ENCODE data around the gene STX12.
"Not testable (repeated sequence)": the region's sequence is repeated elsewhere in the genome, so short reads cannot be mapped to it uniquely, and the experiment has no call there.

The STX12 gene

DNA sequence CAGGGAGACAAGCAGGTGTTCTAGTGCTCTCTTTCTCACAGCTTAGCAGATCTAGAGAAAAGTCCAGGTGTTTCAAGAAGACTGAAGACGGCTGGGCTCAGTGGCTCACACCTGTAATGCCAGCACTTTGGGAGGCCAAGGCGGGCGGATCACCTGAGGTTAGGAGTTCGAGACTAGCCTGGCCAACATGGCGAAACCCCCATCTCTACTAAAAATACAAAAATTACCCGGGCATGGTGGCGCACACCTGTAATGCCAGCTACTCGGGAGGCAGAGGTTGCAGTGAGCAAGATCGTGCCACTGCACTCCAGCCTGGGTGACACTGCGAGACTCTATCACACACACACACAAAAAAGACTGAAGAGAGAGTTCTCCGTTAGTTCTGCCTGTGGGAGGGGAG is 84.5 kb downstream of the STX12 start:
- not testable (repeated sequence) for H3K9me3 Mint-ChIP-seq; H3K27me3 Mint-ChIP-seq; DNase-seq; H3K36me3 Mint-ChIP-seq (ENCODE audit: insufficient read depth); H3K4me3 Mint-ChIP-seq; ATAC-seq (replicated peaks)
- Mint-ChIP-seq H3K27ac (peak overlapping the region in 1 of 2 donors; percentile 51), H3K4me1 (ENCODE audit: low read depth in 2 of 2) (peaks cover 9 to 13% of the 10 kb centered on the region in 2 donors)

DNA sequence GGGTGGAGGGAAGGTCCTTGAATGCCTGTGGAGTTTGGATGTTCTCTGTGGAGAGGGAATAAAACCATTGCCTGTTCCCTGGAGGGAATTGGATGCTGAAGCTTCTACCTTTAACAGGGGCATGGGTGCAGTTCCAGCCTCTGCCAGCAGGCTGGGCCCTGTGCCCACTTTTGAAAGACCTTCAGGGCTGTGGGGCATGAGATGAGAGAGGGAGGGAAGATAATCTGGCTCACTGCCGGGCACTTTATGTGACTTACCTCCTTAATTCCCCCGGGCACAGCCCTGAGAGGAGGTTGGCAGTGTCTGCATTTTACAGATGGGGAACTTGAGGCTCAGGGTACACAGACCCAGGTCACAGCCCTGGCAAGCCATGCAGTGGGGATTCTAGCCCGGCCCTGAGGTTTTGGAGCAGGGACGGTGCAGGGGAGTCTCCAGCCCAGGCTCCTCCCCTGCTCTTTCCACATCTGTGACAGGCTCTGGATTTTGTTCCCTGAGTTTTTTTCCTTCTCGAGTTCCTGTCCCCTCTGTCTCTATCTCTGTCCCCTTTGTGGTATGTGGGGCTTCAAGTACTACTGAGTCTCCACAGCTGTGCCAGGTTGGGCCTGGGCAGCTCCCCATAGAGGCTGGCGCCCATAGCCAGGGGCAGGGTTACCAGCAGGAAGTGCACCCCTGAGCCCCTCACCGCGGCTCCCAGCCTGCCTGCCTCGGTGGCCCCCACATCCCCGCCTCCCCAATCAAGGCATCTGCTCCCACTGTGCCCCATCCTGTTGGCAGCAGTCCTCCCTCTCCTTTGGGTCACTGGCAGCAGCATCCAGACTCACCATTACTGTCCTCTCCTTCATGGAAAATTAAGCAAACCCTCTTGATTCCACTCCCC is 85.3 kb downstream of the STX12 start:
- ATAC-seq (replicated peaks) = peak; percentile 99
- no peak overlapping the region for H3K4me3 Mint-ChIP-seq

DNA sequence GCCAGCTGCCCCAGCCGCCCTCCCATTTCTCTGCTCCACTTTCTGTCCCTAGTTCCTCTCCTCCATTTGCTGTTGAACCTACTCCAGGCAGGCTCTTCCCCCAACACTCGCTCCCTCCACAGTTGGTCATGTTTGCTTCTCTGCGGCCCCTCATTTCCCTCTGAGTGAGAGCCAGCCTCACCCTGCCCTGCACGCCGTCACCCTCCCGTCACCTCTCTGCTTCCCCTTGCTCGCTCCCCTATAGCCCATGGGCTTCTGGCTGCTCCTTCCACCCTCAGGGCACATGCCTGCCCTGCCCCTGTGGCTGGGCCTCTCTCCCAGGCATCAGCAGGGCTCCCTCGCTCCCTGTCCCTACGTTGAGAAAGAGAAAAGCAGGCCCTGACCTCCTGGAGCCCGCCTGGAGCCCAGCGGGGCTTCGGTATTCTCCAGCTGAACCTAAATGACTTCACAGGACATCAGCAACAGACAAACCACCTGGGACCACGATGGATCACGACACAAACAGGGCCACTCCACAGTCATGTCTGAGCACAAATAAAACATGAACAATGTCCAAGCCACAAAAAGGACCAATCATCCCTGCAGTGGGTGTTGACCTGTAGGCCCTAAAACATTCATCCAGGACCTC is 86.0 kb downstream of the STX12 start:
- no peak for ATAC-seq (replicated peaks)
- no peaks in the 10 kb centered on the region for H3K27me3 Mint-ChIP-seq
- no peak for DNase-seq
- no peak overlapping the region for H3K4me3 Mint-ChIP-seq
- H3K4me1 Mint-ChIP-seq (ENCODE audit: low read depth in 2 of 2) = peaks cover 16 to 19% of the 10 kb centered on the region in 2 donors
- H3K9me3 Mint-ChIP-seq = no peaks in the 10 kb centered on the region
- H3K36me3 Mint-ChIP-seq (ENCODE audit: insufficient read depth) = peaks cover 5% of the 10 kb centered on the region
- no peak overlapping the region for H3K27ac Mint-ChIP-seq

More for the DNA sequence above, 85.3 kb downstream of the STX12 start:
- Mint-ChIP-seq H3K9me3 (no peaks in the 10 kb centered on the region), H3K27me3 (no peaks in the 10 kb centered on the region), H3K4me1 (ENCODE audit: low read depth in 2 of 2) (peaks cover 14 to 19% of the 10 kb centered on the region in 2 donors), H3K27ac (peak overlapping the region in 1 of 2 donors; percentile 51), H3K36me3 (ENCODE audit: insufficient read depth) (peaks cover 5% of the 10 kb centered on the region)
- peak; percentile 82 to 91 (median 83) for DNase-seq

DNA sequence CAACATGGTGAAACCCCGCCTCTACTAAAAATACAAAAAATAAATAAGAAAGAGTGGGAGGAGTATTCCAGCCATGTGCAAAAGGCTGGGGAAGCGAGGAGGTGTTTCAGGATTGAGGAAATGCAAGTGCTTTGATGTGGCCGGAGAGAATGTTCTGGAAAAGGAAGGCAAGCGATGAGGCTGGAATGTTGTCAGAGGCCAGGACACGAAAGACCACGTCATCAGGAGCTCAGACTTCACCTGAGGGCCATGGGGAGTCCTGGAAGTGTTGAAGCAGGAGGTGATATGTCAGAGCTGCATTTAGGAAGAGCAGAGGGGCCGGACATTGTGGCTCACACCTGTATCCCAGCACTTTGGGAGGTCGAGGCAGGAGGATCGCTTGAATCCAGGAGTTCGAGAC is 88.4 kb downstream of the STX12 start:
- Mint-ChIP-seq H3K4me3 (no peak overlapping the region), H3K9me3 (no peaks in the 10 kb centered on the region), H3K27ac (peak overlapping the region in 1 of 2 donors; percentile 72), H3K27me3 (no peaks in the 10 kb centered on the region), H3K4me1 (ENCODE audit: low read depth in 2 of 2) (peaks cover 19 to 23% of the 10 kb centered on the region in 2 donors), H3K36me3 (ENCODE audit: insufficient read depth) (peaks cover 5% of the 10 kb centered on the region)
- ATAC-seq (replicated peaks) (no peak), DNase-seq (no peak)

DNA sequence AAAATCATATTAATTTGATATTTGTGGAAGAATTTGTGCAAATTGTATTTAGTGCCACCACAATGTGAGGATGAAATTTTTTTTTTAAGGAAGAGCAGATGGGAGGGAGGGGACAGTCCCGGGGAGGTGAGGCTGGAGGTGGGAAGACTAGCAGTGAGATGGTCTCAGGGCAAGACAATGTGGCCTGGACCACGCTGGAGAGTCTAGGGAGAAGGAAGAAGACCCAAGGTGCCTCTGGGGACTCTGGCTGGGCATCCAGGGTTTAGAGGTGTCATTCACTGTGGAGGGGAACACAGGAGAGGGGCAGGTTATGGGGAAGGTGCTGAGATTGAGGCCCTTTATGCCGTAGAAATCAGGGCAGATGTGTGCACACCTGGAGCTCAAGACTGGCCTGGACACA is 89.0 kb downstream of the STX12 start:
- ATAC-seq (replicated peaks) (no peak), DNase-seq (no peak)
- H3K9me3 Mint-ChIP-seq = no peaks in the 10 kb centered on the region
- peaks cover 19 to 25% of the 10 kb centered on the region in 2 donors for H3K4me1 Mint-ChIP-seq (ENCODE audit: low read depth in 2 of 2)
- H3K27me3 Mint-ChIP-seq = no peaks in the 10 kb centered on the region
- H3K4me3 Mint-ChIP-seq = no peak overlapping the region
- H3K27ac Mint-ChIP-seq = no peak overlapping the region
- H3K36me3 Mint-ChIP-seq (ENCODE audit: insufficient read depth) = peaks cover 5% of the 10 kb centered on the region

DNA sequence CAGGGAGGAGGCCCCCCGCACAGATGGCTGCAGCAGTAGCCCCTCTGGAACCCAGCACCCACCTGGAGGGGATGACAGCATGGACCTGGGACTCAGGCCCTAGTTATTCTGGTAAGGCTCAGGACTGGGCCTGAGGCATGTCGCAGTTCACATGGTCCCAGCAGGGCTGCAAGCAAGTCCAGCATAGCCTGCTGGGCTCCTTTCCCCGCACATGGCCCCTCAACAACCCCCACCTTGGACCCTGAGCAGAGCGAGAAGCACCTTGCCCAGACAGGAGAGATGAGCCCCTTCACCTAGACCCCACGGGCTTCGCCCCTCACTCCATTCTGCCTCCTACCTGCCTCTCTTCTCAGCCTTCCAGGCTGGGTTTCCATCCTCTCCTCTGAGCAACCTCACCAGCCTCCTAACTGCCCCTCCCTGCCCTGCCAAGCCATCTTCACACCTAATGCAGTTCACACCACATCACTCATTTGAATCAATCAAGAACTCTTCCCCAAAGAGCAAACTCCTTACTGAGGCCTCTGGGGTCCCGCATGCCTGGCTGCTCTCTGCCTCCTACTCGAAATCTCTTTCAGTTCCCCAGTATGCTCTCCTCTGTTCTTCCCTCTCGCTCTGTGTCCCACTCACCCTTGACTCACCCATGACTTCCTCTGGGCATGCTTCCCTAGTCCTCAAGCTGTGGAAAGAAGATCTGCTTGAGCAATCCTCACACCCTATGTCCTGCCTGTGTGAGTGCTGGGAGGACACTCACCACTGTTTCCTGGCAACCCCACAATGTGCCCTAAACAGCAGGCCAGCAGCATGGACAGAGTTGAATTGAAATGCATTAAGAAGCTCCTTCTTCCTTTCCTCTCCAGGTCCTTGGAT is 89.9 kb downstream of the STX12 start:
- Mint-ChIP-seq H3K27ac (peak overlapping the region; percentile 6 to 88), H3K27me3 (no peaks in the 10 kb centered on the region), H3K4me1 (ENCODE audit: low read depth in 2 of 2) (peaks cover 20 to 24% of the 10 kb centered on the region in 2 donors), H3K4me3 (no peak overlapping the region), H3K36me3 (ENCODE audit: insufficient read depth) (peaks cover 5% of the 10 kb centered on the region), H3K9me3 (no peaks in the 10 kb centered on the region)
- ATAC-seq (replicated peaks) (peak; percentile 53), DNase-seq (no peak)

DNA sequence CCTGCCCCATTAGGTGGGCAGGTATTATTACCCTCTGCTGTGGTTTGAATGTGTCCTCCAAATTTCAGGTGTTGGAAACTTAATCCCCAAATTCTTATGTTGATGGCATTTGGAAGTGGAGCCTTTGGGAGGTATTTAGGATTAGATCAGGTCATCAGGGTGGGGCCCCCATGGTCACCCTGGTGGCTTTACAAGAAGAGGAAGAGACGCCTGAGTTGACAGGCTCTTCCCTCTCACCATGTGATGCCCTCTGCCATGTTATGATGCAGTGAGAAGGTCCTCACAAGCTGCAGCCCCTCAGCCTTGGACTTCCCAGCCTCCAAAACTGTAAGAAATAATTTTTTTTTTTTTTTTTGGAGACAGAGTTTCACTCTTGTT is 90.5 kb downstream of the STX12 start:
- peak; percentile 39 for ATAC-seq (replicated peaks)
- no peak overlapping the region for H3K4me3 Mint-ChIP-seq
- peaks cover 5% of the 10 kb centered on the region for H3K36me3 Mint-ChIP-seq (ENCODE audit: insufficient read depth)
- DNase-seq = no peak
- no peaks in the 10 kb centered on the region for H3K9me3 Mint-ChIP-seq
- H3K4me1 Mint-ChIP-seq (ENCODE audit: low read depth in 2 of 2) = peaks cover 18 to 23% of the 10 kb centered on the region in 2 donors
- peak overlapping the region; percentile 6 to 88 for H3K27ac Mint-ChIP-seq
- H3K27me3 Mint-ChIP-seq = no peaks in the 10 kb centered on the region

DNA sequence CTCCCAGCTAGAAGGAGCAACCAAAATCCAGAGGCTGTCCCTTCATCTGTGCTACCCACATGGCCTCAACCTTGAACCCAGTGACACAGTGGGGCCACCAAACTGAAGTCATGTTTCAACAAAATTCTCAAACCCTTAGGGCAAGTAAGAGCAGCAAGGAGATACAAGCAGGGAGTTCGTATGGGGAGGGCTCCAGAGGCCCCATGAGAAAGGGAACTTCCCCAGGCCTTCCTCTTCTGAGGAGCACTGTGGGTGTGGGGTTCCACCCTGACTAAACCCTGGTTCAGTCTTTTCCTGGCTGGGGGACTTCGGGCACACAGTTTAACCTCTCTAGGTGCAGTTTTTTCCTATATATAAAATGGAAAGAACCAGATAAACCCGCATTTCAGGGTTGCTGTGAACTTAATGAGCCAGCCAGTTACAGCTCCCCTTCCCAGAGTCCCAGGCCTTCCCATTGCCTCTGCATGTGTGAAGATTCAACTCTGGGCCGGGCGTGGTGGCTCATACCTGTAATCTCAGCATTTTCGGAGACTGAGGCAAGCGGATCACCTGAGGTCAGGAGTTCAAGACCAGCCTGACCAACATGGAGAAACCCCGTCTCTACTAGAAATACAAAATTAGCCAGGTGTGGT is 91.4 kb downstream of the STX12 start:
- ATAC-seq (replicated peaks) (no peak), DNase-seq (no peak)
- peak overlapping the region in 1 of 2 donors; percentile 33 for H3K4me3 Mint-ChIP-seq
- H3K36me3 Mint-ChIP-seq (ENCODE audit: insufficient read depth) = no peaks in the 10 kb centered on the region
- H3K9me3 Mint-ChIP-seq = no peaks in the 10 kb centered on the region
- H3K27ac Mint-ChIP-seq = peak overlapping the region in 1 of 2 donors; percentile 38
- peaks cover 22 to 25% of the 10 kb centered on the region in 2 donors for H3K4me1 Mint-ChIP-seq (ENCODE audit: low read depth in 2 of 2)
- H3K27me3 Mint-ChIP-seq = no peaks in the 10 kb centered on the region

DNA sequence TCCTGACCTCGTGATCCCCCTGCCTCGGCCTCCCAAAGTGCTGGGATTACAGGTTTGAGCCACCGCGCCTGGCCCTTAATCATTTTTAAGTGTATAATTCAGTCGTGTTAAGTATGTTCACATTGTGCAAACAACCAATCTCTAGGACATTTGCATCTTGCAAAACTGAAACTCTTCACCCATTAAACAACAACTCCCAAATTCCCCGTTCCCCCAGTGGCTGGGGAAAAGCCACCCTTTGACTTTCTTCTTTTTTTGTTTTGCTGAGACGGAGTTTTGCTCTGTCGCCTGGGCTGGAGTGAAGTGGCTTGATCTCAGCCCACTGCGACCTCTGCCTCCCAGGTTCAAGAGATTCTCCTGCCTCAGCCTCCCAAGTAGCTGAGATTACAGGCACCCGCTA is 92.8 kb downstream of the STX12 start:
- no peak overlapping the region for H3K4me3 Mint-ChIP-seq
- DNase-seq = no peak
- H3K36me3 Mint-ChIP-seq (ENCODE audit: insufficient read depth) = no peaks in the 10 kb centered on the region
- ATAC-seq (replicated peaks) = no peak
- peak overlapping the region in 1 of 2 donors; percentile 60 for H3K27ac Mint-ChIP-seq
- no peaks in the 10 kb centered on the region for H3K9me3 Mint-ChIP-seq
- H3K27me3 Mint-ChIP-seq = no peaks in the 10 kb centered on the region
- H3K4me1 Mint-ChIP-seq (ENCODE audit: low read depth in 2 of 2) = peaks cover 27 to 31% of the 10 kb centered on the region in 2 donors

DNA sequence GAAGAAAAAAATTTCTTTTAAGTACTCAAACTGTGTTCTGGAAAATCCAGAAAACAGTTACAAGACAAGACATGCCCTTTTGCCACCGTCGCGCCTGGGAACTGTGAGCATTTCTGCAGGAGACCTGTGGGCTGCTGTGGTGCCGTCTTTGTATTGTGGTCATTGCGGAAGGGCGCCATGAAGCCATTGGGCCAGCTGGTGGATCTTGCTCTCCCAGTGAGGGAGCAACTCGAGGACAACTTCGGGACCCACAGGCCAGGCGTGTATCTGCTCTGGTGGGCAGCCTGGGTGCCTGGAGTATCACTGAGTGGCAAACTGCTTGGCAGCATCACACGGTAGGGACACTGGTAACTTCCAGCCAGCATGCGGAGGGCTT is 95.5 kb downstream of the STX12 start:
- no peaks in the 10 kb centered on the region for H3K9me3 Mint-ChIP-seq
- H3K4me3 Mint-ChIP-seq = peak overlapping the region; percentile 81 to 84
- H3K27ac Mint-ChIP-seq = peak overlapping the region; percentile 82 to 88
- H3K27me3 Mint-ChIP-seq = no peaks in the 10 kb centered on the region
- ATAC-seq (replicated peaks) (no peak), DNase-seq (no peak)
- H3K36me3 Mint-ChIP-seq (ENCODE audit: insufficient read depth) = no peaks in the 10 kb centered on the region
- H3K4me1 Mint-ChIP-seq (ENCODE audit: low read depth in 2 of 2) = peaks cover 31 to 32% of the 10 kb centered on the region in 2 donors

DNA sequence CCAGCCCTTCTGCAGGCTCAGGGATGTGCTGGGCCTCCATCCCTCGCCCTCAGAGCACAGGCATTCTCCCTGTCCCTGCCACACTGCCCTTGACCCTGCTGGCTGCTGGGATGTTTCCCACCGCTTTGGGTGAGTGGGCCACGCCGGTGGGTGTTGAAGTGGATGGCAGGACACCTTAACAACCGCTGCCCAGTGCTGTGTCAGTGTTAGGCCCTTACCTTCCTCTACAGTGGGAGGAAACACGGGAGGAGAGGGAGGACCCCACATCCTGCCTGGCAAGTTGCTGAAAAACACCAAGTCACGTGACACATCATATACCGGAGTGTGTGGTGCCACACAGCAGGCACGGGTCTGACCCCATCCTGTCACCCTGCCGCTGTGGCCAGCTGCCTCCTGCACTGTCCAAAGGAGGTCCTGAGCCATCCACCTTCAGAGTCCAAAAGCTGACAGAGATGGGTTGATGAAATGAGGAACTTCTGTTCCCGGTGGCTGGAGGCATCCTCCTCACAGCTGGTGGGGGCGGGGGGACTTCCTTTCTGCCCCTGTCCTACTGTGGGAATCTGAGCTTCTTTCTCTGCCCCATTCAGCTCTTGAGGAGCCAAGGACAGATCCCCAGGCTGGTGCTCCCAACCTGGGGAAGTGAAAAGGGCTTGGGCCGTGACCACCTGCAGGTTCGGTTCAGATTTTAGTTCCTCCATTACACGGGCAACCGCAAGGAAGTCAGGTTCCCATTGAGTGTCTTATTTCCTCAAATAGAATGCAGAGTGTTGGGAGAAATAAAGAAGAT is 96.1 kb downstream of the STX12 start:
- H3K36me3 Mint-ChIP-seq (ENCODE audit: insufficient read depth) = no peaks in the 10 kb centered on the region
- DNase-seq (peak; percentile 58 to 61 (median 59)), ATAC-seq (replicated peaks) (peak; percentile 79)

DNA sequence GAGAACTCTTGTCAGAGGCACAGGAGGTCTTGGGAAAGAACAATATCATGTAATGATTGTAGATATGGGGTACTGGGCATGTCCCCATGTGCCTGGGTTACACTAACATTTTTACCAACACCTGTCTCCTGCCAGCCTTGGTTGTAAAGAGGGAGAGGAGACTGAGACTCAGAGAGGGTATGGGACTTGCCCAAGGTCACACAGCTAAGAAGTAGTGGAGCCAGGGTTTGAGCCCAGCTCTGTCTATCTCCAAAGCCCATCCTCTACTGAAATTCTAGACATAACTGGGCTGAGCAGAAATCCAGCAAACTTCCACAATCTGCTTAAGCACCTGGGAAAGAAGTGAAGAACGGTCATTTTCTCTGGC is 96.7 kb downstream of the STX12 start:
- peaks cover 30 to 39% of the 10 kb centered on the region in 2 donors for H3K4me1 Mint-ChIP-seq (ENCODE audit: low read depth in 2 of 2)
- peak overlapping the region; percentile 81 to 84 for H3K4me3 Mint-ChIP-seq

More for the DNA sequence above, 96.1 kb downstream of the STX12 start:
- Mint-ChIP-seq H3K9me3 (no peaks in the 10 kb centered on the region), H3K27me3 (no peaks in the 10 kb centered on the region), H3K4me1 (ENCODE audit: low read depth in 2 of 2) (peaks cover 32 to 34% of the 10 kb centered on the region in 2 donors), H3K27ac (peak overlapping the region; percentile 82 to 88), H3K4me3 (peak overlapping the region; percentile 81 to 84)

More for the DNA sequence above, 96.7 kb downstream of the STX12 start:
- peak overlapping the region; percentile 82 to 88 for H3K27ac Mint-ChIP-seq
- ATAC-seq (replicated peaks) = no peak
- H3K27me3 Mint-ChIP-seq = no peaks in the 10 kb centered on the region
- no peak for DNase-seq
- H3K36me3 Mint-ChIP-seq (ENCODE audit: insufficient read depth) = no peaks in the 10 kb centered on the region
- H3K9me3 Mint-ChIP-seq = no peaks in the 10 kb centered on the region
